OCI-LY7 (cell line): ENCODE measurements around the gene KYNU.

ENCODE experiments used
- CTCF ChIP-seq: fragments of 200-600 bp; sonication (generic); conservative IDR thresholded peaks from 2 replicates; pipeline ENCODE4 v1.5.1; 2014; ENCODE audit warnings: mild to moderate bottlenecking, antibody characterized with exemption, low read length, moderate library complexity, mixed read lengths
- EZH2phosphoT487 ChIP-seq: fragments of 200-600 bp; sonication (generic); IDR thresholded peaks from 2 replicates; pipeline ENCODE4 v1.6.1; 2018; ENCODE audit warnings: low read depth, borderline replicate concordance, mild to moderate bottlenecking, mixed run types, antibody characterized with exemption, low read length, moderate library complexity, mixed read lengths

GRCh38 chr2:142974288-142975024 lies 97.0 kb downstream of the KYNU start:
- no peak for TF ChIP-seq CTCF
- TF ChIP-seq EZH2phosphoT487, result no peak
